ENCODE data around the gene STK10. TPM values are rescaled to one million over a fixed set of nuclear protein-coding genes. Genes with fewer than 3 reads are reported as not detected.

The STK10 gene
- total and polyA plus RNA-seq, 12 donors, result 5.5 to 39.1 (median 19.0) TPM

DNA sequence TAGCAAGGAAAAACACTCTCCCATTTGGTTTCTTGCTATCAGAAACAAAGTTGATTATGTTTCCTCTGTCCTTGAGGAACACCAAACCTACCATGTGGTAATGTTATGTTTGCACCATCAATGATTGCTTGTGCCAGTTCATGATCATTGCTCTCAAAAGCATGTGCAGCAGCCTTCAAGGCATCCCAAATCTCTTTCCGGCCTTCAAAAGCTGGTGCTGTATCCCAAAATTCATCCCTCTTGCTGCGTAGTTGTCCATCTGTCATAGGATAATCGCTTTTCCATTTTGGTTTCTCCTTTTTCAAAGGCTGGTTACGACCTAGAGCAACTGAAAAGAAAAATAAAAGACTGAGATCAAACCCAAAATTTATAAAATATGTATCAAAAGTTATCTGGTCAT is 46.0 kb upstream of the STK10 start:
- intact Hi-C loops (cut with DNase I), result no loop called here
- TF ChIP-seq POLR2A (IDR thresholded peaks at IDR 0.05), result no peak
- TF ChIP-seq, protein P1, sequence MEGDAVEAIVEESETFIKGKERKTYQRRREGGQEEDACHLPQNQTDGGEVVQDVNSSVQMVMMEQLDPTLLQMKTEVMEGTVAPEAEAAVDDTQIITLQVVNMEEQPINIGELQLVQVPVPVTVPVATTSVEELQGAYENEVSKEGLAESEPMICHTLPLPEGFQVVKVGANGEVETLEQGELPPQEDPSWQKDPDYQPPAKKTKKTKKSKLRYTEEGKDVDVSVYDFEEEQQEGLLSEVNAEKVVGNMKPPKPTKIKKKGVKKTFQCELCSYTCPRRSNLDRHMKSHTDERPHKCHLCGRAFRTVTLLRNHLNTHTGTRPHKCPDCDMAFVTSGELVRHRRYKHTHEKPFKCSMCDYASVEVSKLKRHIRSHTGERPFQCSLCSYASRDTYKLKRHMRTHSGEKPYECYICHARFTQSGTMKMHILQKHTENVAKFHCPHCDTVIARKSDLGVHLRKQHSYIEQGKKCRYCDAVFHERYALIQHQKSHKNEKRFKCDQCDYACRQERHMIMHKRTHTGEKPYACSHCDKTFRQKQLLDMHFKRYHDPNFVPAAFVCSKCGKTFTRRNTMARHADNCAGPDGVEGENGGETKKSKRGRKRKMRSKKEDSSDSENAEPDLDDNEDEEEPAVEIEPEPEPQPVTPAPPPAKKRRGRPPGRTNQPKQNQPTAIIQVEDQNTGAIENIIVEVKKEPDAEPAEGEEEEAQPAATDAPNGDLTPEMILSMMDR (IDR thresholded peaks at IDR 0.05), result no peak
- no peak for DNase-seq
- peaks cover 0 to 6% of the 10 kb centered on the region in 2 donors for H3K36me3 ChIP-seq (replicated peaks in 1 of 2)
- H3K9me3 ChIP-seq (replicated peaks in 1 of 3), result no peaks in the 10 kb centered on the region
- no peak overlapping the region for H3K4me3 ChIP-seq
- H3K27me3 ChIP-seq, result no peaks in the 10 kb centered on the region
- peaks cover 0 to 3% of the 10 kb centered on the region in 2 donors for H3K4me1 ChIP-seq (replicated peaks in 1 of 2)
- 92 to 96% (median 96%) methylated on average over 4 of the region's 4 CpGs for WGBS, 4 donors
- no peak overlapping the region for H3K27ac ChIP-seq

DNA sequence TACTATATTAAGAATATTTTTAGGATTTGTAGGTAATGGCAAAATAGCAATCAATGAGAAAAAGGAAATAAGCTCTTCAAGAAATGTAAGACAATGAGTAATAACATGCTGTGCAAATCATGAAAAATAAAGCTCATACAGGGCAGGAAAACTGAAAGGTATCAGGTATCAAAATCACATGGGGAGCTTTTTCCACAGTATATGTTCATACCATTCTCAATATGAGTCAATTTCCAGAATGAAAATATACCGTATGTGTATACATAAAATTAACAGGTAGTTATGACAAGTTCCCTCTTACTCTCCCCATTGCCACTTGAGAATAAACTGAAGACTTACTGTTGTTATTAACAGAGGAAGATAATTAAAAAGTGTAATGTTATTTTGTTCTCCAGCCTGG is 41.9 kb upstream of the STK10 start:
- WGBS, 4 donors, result 92 to 95% (median 94%) methylated on average over 1 of the region's 1 CpG

GRCh38 chr5:172224996-172225395 is 37.0 kb upstream of the STK10 start:
- Histone ChIP-seq H3K36me3 (replicated peaks in 1 of 2) (no peaks in the 10 kb centered on the region), H3K4me3 (no peak overlapping the region), H3K27ac (no peak overlapping the region), H3K27me3 (no peaks in the 10 kb centered on the region), H3K9me3 (replicated peaks in 1 of 3) (no peaks in the 10 kb centered on the region), H3K4me1 (replicated peaks in 1 of 2) (peaks cover 0 to 4% of the 10 kb centered on the region in 2 donors)
- TF ChIP-seq POLR2A (IDR thresholded peaks at IDR 0.05), result no peak
- TF ChIP-seq, protein P1 (IDR thresholded peaks at IDR 0.05), result no peak
- DNase-seq, result no peak
- intact Hi-C loops (cut with DNase I), result no loop called here
- WGBS, 4 donors, result 75 to 85% (median 81%) methylated on average over 1 of the region's 1 CpG

More for the DNA sequence above, 41.9 kb upstream of the STK10 start:
- H3K4me3 ChIP-seq, result no peak overlapping the region
- H3K27me3 ChIP-seq, result no peaks in the 10 kb centered on the region
- peaks cover 0 to 3% of the 10 kb centered on the region in 2 donors for H3K4me1 ChIP-seq (replicated peaks in 1 of 2)
- H3K9me3 ChIP-seq (replicated peaks in 1 of 3), result no peaks in the 10 kb centered on the region
- no peak for TF ChIP-seq POLR2A (IDR thresholded peaks at IDR 0.05)
- TF ChIP-seq, protein P1 (IDR thresholded peaks at IDR 0.05), result no peak
- no peak overlapping the region for H3K27ac ChIP-seq
- intact Hi-C loops (cut with DNase I), result no loop called here
- no peak for DNase-seq
- peaks cover 0 to 6% of the 10 kb centered on the region in 2 donors for H3K36me3 ChIP-seq (replicated peaks in 1 of 2)

GRCh38 chr5:172223901-172224873 is 36.2 kb upstream of the STK10 start:
- TF ChIP-seq, protein P1 (IDR thresholded peaks at IDR 0.05), result no peak
- TF ChIP-seq POLR2A (IDR thresholded peaks at IDR 0.05), result no peak
- DNase-seq, result no peak
- Histone ChIP-seq H3K4me1 (replicated peaks in 1 of 2) (peaks cover 0 to 4% of the 10 kb centered on the region in 2 donors), H3K4me3 (no peak overlapping the region), H3K27me3 (no peaks in the 10 kb centered on the region), H3K36me3 (replicated peaks in 1 of 2) (no peaks in the 10 kb centered on the region), H3K27ac (no peak overlapping the region), H3K9me3 (replicated peaks in 1 of 3) (no peaks in the 10 kb centered on the region)
- 89 to 94% (median 93%) methylated on average over 10 of the region's 10 CpGs for WGBS, 4 donors
- intact Hi-C loops (cut with DNase I), result no loop called here
